Fibroblast of pulmonary artery (primary cell): ENCODE results near the gene MAPK8IP3.
A peak's percentile ranks its signal among the peaks of the same experiment; 100 is the strongest.

Experiments used
- DNase-seq: peaks from one replicate; pipeline ENCODE4 v3.0.0-alpha.2; 2010; ENCODE audit warnings: low read depth
- H3K4me3 ChIP-seq: replicated peaks from 2 replicates; pipeline ENCODE4 v1.5.1; 2011; ENCODE audit warnings: low read depth, mild to moderate bottlenecking, control low read depth, low read length, moderate library complexity
- CTCF ChIP-seq: IDR thresholded peaks from 2 replicates; pipeline ENCODE4 v1.5.1; 2011; ENCODE audit warnings: mild to moderate bottlenecking, control low read depth, low read length, inconsistent platforms; ENCODE audit errors: missing control alignments

MAPK8IP3 gene

GRCh38 chr16:1777375-1778199 lies 71.6 kb downstream of the MAPK8IP3 start:
- DNase-seq, result no peak
- TF ChIP-seq CTCF, result no peak
- no peak overlapping the region for H3K4me3 ChIP-seq

GRCh38 chr16:1778200-1779179 lies 72.5 kb downstream of the MAPK8IP3 start:
- no peak for TF ChIP-seq CTCF
- H3K4me3 ChIP-seq, result no peak overlapping the region
- no peak for DNase-seq

DNA sequence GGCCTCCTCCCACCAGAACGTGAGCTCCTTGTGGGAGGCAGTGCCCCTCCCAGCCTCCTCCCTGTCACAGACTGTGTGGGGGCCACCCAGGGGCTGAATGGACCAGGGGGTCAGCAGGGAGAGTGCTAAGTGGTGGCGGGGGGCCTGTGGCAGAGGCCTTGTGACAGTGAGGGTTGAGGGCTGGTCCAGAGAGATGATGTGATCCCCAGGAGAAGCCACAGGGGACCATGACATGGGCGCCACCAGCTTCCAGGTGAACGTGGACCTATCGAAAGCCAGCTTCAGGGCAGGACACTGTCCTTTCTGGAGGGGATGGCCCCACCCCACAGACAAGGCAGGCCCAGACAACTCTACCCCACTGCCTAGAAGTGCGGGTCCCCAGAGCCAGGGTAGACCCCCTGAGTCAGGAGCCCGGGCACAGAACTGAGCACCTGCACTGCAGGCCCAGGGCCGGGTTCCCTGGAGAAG lies 73.3 kb downstream of the MAPK8IP3 start:
- no peak overlapping the region for H3K4me3 ChIP-seq
- TF ChIP-seq CTCF, result no peak
- no peak for DNase-seq

DNA sequence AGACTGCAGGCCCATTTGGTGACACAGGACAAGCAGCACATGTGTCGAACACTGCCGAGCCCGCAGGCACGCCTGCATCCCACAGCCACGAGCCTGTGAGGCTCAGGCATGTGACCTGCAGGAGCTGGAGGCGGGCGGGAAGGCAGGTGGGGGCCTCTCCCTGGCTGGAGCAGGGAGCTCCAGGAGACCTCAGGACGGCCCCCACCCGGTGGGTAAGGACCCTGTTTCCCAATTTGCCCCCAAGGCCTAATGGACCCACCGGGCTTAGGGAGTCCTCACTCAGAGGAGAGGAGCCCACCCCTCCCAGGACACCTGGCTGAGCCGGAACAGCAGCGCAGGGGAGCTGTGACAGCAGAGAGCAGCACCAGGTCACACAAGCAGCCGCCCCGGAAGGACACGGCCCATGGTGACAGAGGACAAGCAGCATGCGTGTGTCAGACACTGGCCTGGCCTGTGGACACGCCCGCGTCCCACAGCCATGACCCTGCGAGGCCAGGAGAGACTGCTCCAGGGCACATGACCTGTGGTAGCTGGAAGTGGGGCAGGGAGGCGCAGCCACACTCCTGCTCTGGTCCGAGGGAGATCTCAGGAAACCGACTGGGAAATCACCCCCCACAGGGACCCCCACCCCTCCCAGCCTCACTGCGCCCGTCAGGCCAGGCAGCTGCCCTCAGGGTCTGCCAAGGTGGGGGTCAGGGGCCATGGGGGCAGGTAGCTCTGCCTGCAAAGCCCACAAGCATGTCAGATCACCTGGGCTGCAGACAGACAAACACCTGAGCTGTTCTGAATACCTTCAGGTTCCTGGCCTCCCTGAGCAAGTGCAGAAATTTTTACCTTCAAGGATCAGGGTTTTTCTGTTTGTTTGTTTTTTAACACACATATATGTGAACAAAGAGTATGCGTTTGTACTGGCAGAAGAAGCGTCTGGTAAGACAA lies 74.0 kb downstream of the MAPK8IP3 start:
- no peak for DNase-seq
- no peak for TF ChIP-seq CTCF
- no peak overlapping the region for H3K4me3 ChIP-seq

DNA sequence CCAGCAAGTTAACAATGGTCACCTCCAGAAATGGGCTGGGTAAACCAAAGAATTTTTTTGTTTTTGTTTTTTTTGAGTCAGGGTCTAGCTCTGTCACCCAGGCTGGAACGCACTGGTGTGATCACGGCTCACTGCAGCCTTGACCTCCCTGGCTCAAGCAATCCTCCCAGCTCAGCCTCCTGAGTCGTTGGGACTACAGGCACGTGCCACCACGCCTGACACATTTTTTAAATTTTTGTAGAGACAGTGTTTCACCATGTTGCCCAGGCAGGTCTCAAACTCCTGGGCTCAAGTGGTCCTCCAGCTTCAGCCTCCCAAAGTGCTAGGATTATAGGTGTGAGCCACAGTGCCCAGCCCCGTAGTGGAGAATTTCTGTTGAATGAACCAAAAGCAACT lies 74.7 kb downstream of the MAPK8IP3 start:
- no peak for TF ChIP-seq CTCF
- no peak for DNase-seq
- H3K4me3 ChIP-seq, result no peak overlapping the region

DNA sequence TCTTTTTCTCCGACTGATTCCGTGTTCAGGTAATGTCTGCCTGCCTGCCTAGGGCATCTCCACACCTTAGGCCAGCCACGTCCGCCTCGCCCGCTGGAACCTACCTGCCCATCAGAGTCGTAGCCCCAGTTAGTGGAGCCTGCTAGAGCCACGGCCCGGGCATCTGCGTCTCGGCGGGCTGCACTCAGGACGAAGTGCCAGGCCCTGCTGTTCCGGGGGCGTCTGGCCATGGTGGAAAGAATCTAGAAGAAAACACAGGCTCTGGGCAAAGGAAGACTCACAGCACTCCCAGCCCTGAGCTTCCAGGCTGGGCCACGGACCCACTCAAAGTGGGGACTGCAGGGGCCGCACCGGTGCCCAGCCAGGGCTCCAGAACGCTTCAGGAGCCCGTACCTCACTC lies 75.3 kb downstream of the MAPK8IP3 start:
- DNase-seq, result no peak
- no peak for TF ChIP-seq CTCF
- H3K4me3 ChIP-seq, result peak overlapping the region; percentile 75
